Activated gamma-delta T cell treated with Interleukin-2 at 50 U/mL for 16 hours (primary cell): ENCODE measurements around the gene INSIG1.

ENCODE experiments used
- DNase-seq: peaks from one replicate; pipeline ENCODE4 v3.0.0-alpha.2; 2020

The INSIG1 gene

GRCh38 chr7:155286686-155287085, 11.0 kb upstream of the INSIG1 start:
- no peak for DNase-seq

- no peak for DNase-seq
These were observed 10.3 kb upstream of the INSIG1 start for GRCh38 chr7:155287284-155287935.

- no peak for DNase-seq
These were observed 9.6 kb upstream of the INSIG1 start for GRCh38 chr7:155288055-155288454.

- DNase-seq: no peak
These were observed 8.6 kb upstream of the INSIG1 start for GRCh38 chr7:155289107-155289506.

- DNase-seq: no peak
These were observed 7.7 kb upstream of the INSIG1 start for GRCh38 chr7:155289949-155290501.

- DNase-seq: no peak
These were observed 6.6 kb upstream of the INSIG1 start for GRCh38 chr7:155291045-155291530.

- no peak for DNase-seq
These were observed 5.9 kb upstream of the INSIG1 start for GRCh38 chr7:155291729-155292128.

- DNase-seq: no peak
These were observed 4.9 kb upstream of the INSIG1 start for GRCh38 chr7:155292680-155293226.

- DNase-seq: no peak
These were observed 3.8 kb upstream of the INSIG1 start for GRCh38 chr7:155293721-155294510.

GRCh38 chr7:155294511-155294778, 3.2 kb upstream of the INSIG1 start:
- no peak for DNase-seq

GRCh38 chr7:155295511-155295910, 2.2 kb upstream of the INSIG1 start:
- DNase-seq: no peak

GRCh38 chr7:155296006-155296787, 1.5 kb upstream of the INSIG1 start:
- DNase-seq: no peak

GRCh38 chr7:155296788-155297516, 726 bp upstream of the INSIG1 start:
- peak; percentile 87 for DNase-seq

GRCh38 chr7:155298288-155298833, 683 bp downstream of the INSIG1 start:
- DNase-seq: peak; percentile 16

GRCh38 chr7:155298834-155299534, 1.3 kb downstream of the INSIG1 start:
- peak; percentile 93 for DNase-seq

- DNase-seq: peak; percentile 32
These were observed 2.0 kb downstream of the INSIG1 start for GRCh38 chr7:155299535-155300202.

GRCh38 chr7:155300641-155301452, 3.2 kb downstream of the INSIG1 start:
- DNase-seq: no peak

- DNase-seq: no peak
These were observed 5.4 kb downstream of the INSIG1 start for GRCh38 chr7:155303039-155303593.

GRCh38 chr7:155303897-155304296, 6.2 kb downstream of the INSIG1 start:
- no peak for DNase-seq
